AG04450 (cell line): Measurements from ENCODE around the gene RABGAP1L. TPM values are rescaled to one million over a fixed set of nuclear protein-coding genes. Genes with fewer than 3 reads are reported as not detected.

ENCODE experiments used
- CTCF ChIA-PET: fragments of 300-600, 350-600 bp; formaldehyde crosslinking; extraction: SDS; loops from one replicate; lab custom pipeline; 2022; ENCODE audit warnings: antibody characterized with exemption, inconsistent platforms; lab: Charles Lee
- POLR2A ChIA-PET: fragments of 350-600 bp; formaldehyde crosslinking; extraction: SDS; loops from one replicate; lab custom pipeline; 2021; ENCODE audit warnings: antibody characterized with exemption, inconsistent platforms; lab: Yijun Ruan, JAX
- DNase-seq: peaks from one replicate; pipeline ENCODE4 v3.0.0-alpha.2; 2011; ENCODE audit warnings: low read depth, low spot score
- H3K27ac ChIP-seq: one replicate; pipeline ENCODE4 v1.5.1; 2012; ENCODE audit warnings: low read depth, low read length, control low read depth
- H3K27me3 ChIP-seq: one replicate; pipeline ENCODE4 v1.6.0; 2012; ENCODE audit warnings: low read length; ENCODE audit not compliant: control insufficient read depth, insufficient read depth
- H3K4me3 ChIP-seq: 2 replicates; pipeline ENCODE4 v1.5.1; 2011; ENCODE audit warnings: mild to moderate bottlenecking, low read depth, low read length, control low read depth
- H3K9me3 ChIP-seq: 2 replicates; pipeline ENCODE4 v1.5.1; 2012; ENCODE audit warnings: low read length; ENCODE audit not compliant: control insufficient read depth, insufficient read depth
- polyA plus RNA-seq: library from polyadenylated mRNA; depleted of rRNA; stranded (reverse); fragments of >200 nt; gene quantifications from 2 replicates; pipeline ENCODE4 v1.2.3, GENCODE V29; 2011
- TF ChIP-seq, protein P1 (sequence below): IDR thresholded peaks from 2 replicates; pipeline ENCODE4 v1.5.1; 2011; ENCODE audit warnings: low read depth, low read length, control low read depth, inconsistent platforms

The RABGAP1L gene
- polyA plus RNA-seq, 1 experiment = 21.2 TPM

GRCh38 chr1:174966008-174966572 lies 806.8 kb downstream of the RABGAP1L start:
- H3K27ac ChIP-seq = no peak overlapping the region
- no peak for DNase-seq

DNA sequence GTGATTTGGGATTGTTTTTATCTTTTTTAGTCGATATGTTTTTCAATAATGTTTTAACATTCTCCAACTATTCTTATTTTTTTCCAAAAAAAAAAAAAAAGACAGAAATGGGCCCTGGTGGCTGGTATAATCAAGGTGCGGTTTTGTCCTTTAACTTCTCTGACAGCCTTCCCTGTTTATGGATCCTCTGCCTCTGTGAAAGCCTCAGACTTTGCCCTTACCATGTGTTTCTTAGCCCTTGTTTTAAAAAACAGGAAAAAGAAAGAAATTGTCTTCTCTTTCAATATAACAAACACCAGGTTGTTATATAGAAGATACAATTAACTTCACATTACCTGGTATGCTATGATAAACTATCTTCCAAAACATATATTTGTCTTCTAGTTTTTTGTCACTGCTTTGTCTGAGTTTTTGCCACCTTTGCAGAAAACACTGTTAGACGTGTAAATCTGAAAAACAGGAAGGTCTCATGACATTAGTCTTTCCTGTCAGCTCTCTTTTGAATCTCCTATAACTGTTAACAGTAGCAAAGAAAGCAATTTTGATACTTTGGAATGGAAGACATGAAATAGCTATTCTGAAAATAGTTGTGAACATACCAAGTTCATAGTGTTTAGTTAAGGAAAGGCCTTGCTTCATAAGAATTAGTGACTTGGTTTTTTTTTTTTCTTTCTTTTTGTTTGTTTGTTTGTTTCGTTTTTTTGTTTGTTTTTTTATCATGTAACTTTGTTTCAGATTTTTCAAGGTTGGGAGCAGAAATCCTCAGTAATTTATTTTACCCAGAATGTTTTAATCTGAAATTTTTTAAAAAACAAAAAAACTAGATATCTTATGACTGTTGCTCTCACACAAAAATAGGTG lies 808.8 kb downstream of the RABGAP1L start:
- ChIA-PET POLR2A (no interaction called here), CTCF (interaction anchor here (0.7 to 1.4 kb wide), 3 partner anchors 9 to 30 kb away, joined by 3 to 5 read pairs (median 4); no protein-coding TSS in a partner anchor)
- H3K27me3 ChIP-seq = peaks cover 9% of the 10 kb centered on the region
- no peaks in the 10 kb centered on the region for H3K9me3 ChIP-seq
- no peak overlapping the region for H3K4me3 ChIP-seq
- TF ChIP-seq, protein P1, sequence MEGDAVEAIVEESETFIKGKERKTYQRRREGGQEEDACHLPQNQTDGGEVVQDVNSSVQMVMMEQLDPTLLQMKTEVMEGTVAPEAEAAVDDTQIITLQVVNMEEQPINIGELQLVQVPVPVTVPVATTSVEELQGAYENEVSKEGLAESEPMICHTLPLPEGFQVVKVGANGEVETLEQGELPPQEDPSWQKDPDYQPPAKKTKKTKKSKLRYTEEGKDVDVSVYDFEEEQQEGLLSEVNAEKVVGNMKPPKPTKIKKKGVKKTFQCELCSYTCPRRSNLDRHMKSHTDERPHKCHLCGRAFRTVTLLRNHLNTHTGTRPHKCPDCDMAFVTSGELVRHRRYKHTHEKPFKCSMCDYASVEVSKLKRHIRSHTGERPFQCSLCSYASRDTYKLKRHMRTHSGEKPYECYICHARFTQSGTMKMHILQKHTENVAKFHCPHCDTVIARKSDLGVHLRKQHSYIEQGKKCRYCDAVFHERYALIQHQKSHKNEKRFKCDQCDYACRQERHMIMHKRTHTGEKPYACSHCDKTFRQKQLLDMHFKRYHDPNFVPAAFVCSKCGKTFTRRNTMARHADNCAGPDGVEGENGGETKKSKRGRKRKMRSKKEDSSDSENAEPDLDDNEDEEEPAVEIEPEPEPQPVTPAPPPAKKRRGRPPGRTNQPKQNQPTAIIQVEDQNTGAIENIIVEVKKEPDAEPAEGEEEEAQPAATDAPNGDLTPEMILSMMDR = no peak
- H3K27ac ChIP-seq = no peak overlapping the region
- DNase-seq = no peak

More at GRCh38 chr1:174966008-174966572, 806.8 kb downstream of the RABGAP1L start:
- H3K4me3 ChIP-seq = no peak overlapping the region
- POLR2A ChIA-PET = no interaction called here
- H3K27me3 ChIP-seq = peaks cover 9% of the 10 kb centered on the region
- TF ChIP-seq, protein P1 = no peak
- H3K9me3 ChIP-seq = no peaks in the 10 kb centered on the region
- CTCF ChIA-PET = interaction anchor here (1.9 kb wide), 1 partner anchor 17 kb away, joined by 12 read pairs; no protein-coding TSS in a partner anchor

DNA sequence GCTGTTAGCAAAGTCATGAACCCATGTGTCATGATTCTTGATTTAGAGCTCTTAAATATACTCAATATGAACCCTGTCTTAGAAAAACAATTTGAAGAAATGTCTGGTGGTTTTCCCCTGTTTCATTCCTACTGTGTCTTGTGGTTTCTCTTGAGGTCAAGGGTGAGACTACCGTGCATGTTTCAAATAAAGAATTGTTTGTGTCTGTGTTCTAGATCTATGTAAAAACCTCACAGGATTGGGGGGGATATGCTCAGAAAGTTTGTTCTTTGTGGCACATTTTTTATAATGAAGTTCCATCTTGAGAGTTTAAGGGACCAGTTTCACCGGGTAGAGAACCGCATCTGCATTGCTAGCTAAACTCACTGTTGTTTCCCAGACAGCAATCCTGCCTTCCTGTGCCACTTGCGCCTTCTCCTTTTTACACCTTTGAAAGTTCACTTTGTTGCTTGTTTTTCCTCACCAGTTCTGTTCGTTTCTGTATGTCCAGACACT lies 809.5 kb downstream of the RABGAP1L start:
- TF ChIP-seq, protein P1 = no peak
- Histone ChIP-seq H3K9me3 (no peaks in the 10 kb centered on the region), H3K27me3 (peaks cover 9% of the 10 kb centered on the region), H3K4me3 (no peak overlapping the region), H3K27ac (no peak overlapping the region)
- DNase-seq = no peak
- ChIA-PET POLR2A (no interaction called here), CTCF (interaction anchor here (0.7 to 1.4 kb wide), 2 partner anchors 8 to 14 kb away, joined by 3 to 4 read pairs; no protein-coding TSS in a partner anchor)

GRCh38 chr1:174969977-174970376 lies 810.7 kb downstream of the RABGAP1L start:
- TF ChIP-seq, protein P1 = no peak
- CTCF ChIA-PET = interaction anchor here (1.4 to 1.8 kb wide), 2 partner anchors 13 to 60 kb away, joined by 4 to 6 read pairs; no protein-coding TSS in a partner anchor
- Histone ChIP-seq H3K27ac (no peak overlapping the region), H3K27me3 (peaks cover 8% of the 10 kb centered on the region), H3K4me3 (no peak overlapping the region), H3K9me3 (no peaks in the 10 kb centered on the region)
- DNase-seq = no peak
- POLR2A ChIA-PET = no interaction called here

DNA sequence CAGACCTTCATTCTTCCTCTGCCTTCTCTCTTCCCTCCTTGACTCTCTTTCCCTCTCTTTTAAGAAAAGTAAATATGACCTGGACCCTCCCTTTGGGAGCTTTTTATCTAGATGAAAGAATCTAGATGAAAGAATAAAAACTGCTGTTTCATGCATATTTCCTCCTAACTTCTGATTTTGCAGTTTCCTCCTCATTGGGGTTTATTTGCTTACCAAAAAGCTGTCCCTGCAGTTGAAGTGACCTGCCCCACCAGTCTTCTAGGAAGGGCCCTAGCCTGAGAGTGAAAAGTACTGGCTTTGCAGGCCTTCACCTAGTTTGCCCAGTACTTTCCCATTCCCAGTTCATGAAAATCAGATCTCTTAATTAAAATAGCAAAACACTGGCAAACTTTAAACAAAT lies 812.1 kb downstream of the RABGAP1L start:
- H3K27ac ChIP-seq = no peak overlapping the region
- POLR2A ChIA-PET = no interaction called here
- H3K27me3 ChIP-seq = no peaks in the 10 kb centered on the region
- CTCF ChIA-PET = interaction anchor here (1.2 to 1.8 kb wide), 3 partner anchors 12 to 58 kb away, joined by 4 to 6 read pairs (median 4); no protein-coding TSS in a partner anchor
- TF ChIP-seq, protein P1 = no peak
- no peak overlapping the region for H3K4me3 ChIP-seq
- no peaks in the 10 kb centered on the region for H3K9me3 ChIP-seq
- no peak for DNase-seq
